HG02852 (cell line): Measurements from ENCODE around the gene OR10H5.
"Not testable (repeated sequence)": the region's sequence is repeated elsewhere in the genome, so short reads cannot be mapped to it uniquely, and the experiment has no call there.

Experiments used
- ATAC-seq: cut with Tn5 transposase; IDR thresholded peaks from one replicate; pipeline ENCODE4 v1.9.1; 2021; ENCODE audit warnings: mild to moderate bottlenecking, moderate library complexity; ENCODE audit not compliant: unreplicated experiment

OR10H5 gene

GRCh38 chr19:15787611-15788155 lies at the start of gene OR10H5:
TSS of gene OR10H5 (plus strand) at chr19:15787661. CDS start at chr19:15794049, 6,388 bp downstream.
- ATAC-seq = no peak

GRCh38 chr19:15737722-15738121 lies 49.7 kb upstream of the OR10H5 start, which contains the start of gene OR10H3:
TSS of gene OR10H3 (plus strand) at chr19:15737985. CDS start at chr19:15741393, 3,408 bp downstream.
- ATAC-seq = no peak

GRCh38 chr19:15740785-15741184 lies 46.7 kb upstream of the OR10H5 start:
- ATAC-seq = no peak

GRCh38 chr19:15748239-15748638 lies 39.2 kb upstream of the OR10H5 start:
- ATAC-seq = no peak

- ATAC-seq = no peak
These were observed 29.1 kb upstream of the OR10H5 start for GRCh38 chr19:15758379-15758778.

GRCh38 chr19:15759962-15760565 lies 27.4 kb upstream of the OR10H5 start:
- no peak for ATAC-seq

- no peak for ATAC-seq
These were observed 17.9 kb upstream of the OR10H5 start for GRCh38 chr19:15769586-15769985.

- ATAC-seq = not testable (repeated sequence)
These were observed 13.3 kb upstream of the OR10H5 start for GRCh38 chr19:15774159-15774558.

GRCh38 chr19:15775249-15775648 lies 12.2 kb upstream of the OR10H5 start:
- no peak for ATAC-seq

- ATAC-seq = no peak
These were observed 11.2 kb upstream of the OR10H5 start for GRCh38 chr19:15776264-15776663.

- no peak for ATAC-seq
These were observed 10.2 kb upstream of the OR10H5 start for GRCh38 chr19:15776991-15777970.

- no peak for ATAC-seq
These were observed 7.5 kb upstream of the OR10H5 start for GRCh38 chr19:15779756-15780476.

- ATAC-seq = no peak
These were observed 6.6 kb upstream of the OR10H5 start for GRCh38 chr19:15780610-15781418.

GRCh38 chr19:15781661-15782060 lies 5.8 kb upstream of the OR10H5 start:
- no peak for ATAC-seq

GRCh38 chr19:15782211-15782610 lies 5.2 kb upstream of the OR10H5 start:
- ATAC-seq = no peak

GRCh38 chr19:15782896-15783295 lies 4.6 kb upstream of the OR10H5 start:
- ATAC-seq = not testable (repeated sequence)

- no peak for ATAC-seq
These were observed 1.3 kb downstream of the OR10H5 start for GRCh38 chr19:15788594-15789270.

- ATAC-seq = no peak
These were observed 2.6 kb downstream of the OR10H5 start for GRCh38 chr19:15790096-15790495.

GRCh38 chr19:15794279-15794678 lies 6.8 kb downstream of the OR10H5 start:
- not testable (repeated sequence) for ATAC-seq

- ATAC-seq = no peak
These were observed 22.9 kb downstream of the OR10H5 start for GRCh38 chr19:15810335-15810734.
